Measurements from ENCODE around the gene MLLT1. TPM values are rescaled to one million over a fixed set of nuclear protein-coding genes. Genes with fewer than 3 reads are reported as not detected.
A peak's percentile ranks its signal among the peaks of the same experiment; 100 is the strongest.

MLLT1 gene
- total RNA-seq, 4 donors from 2014 or later = 21.5 to 46.9 (median 33.4) TPM

DNA sequence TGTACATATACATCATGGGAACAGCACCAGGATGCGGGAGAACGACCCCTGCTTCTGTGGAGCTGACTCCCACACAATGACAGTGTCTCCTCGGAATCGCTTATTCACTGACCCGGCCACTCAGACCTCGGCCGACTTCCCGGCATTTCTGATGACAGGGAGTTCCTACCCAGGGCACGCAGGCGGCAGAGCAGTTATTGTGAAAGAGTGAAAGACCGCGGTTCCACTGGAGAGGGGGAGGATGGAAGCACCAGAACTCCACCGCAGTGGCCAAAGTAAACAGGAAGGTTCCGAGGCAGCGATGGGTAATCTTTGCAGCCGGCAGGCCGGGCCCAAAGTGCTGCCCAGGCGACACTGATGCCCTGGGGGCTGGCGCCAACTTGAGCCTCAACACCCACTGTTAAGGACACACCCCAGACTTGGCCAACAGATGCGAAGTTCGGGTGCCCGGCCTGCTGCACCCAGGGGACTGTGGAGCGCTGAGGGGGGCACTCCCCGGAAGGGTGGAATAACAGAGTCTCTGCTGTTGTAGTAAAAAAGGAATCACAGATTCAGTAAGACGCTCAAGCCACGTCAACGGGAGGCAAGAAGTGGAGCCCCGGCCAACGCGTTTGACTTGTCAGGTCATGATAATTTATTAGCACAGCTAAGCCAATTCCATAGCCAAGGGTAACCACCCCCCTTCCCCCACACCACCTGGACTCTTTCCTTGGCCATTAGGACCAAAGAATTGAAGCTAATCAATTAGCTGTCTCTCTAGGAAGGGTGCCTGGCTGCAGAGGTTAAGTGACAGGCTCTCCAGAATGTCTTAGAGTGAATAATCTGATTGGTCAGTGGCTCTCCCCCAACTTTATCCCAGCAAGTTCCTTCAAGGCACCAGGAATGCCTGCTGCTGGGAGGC is 5.8 kb downstream of the MLLT1 start:
- no peaks in the 10 kb centered on the region for H3K27me3 ChIP-seq
- no peaks in the 10 kb centered on the region for H3K9me3 ChIP-seq
- 4% methylated on average over 19 of the region's 30 CpGs for WGBS
- TF ChIP-seq POLR2AphosphoS5 (IDR thresholded peaks at IDR 0.05) = peak; percentile 84
- TF ChIP-seq, protein P1, sequence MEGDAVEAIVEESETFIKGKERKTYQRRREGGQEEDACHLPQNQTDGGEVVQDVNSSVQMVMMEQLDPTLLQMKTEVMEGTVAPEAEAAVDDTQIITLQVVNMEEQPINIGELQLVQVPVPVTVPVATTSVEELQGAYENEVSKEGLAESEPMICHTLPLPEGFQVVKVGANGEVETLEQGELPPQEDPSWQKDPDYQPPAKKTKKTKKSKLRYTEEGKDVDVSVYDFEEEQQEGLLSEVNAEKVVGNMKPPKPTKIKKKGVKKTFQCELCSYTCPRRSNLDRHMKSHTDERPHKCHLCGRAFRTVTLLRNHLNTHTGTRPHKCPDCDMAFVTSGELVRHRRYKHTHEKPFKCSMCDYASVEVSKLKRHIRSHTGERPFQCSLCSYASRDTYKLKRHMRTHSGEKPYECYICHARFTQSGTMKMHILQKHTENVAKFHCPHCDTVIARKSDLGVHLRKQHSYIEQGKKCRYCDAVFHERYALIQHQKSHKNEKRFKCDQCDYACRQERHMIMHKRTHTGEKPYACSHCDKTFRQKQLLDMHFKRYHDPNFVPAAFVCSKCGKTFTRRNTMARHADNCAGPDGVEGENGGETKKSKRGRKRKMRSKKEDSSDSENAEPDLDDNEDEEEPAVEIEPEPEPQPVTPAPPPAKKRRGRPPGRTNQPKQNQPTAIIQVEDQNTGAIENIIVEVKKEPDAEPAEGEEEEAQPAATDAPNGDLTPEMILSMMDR (IDR thresholded peaks at IDR 0.05) = peak in 2 of 3 experiments; percentile 13 to 20
- peak; percentile 64 for TF ChIP-seq EP300 (IDR thresholded peaks at IDR 0.05)
- TF ChIP-seq POLR2A (IDR thresholded peaks at IDR 0.05; ENCODE audit: low read depth) = no peak
- peaks cover 14 to 26% (median 15%) of the 10 kb centered on the region in 4 donors for H3K36me3 ChIP-seq
- intact Hi-C loops (cut with DNase I) = loop anchor here (10.0 kb wide), 1 partner anchor 229 kb away; no protein-coding TSS in a partner anchor
- peak; percentile 97 for DNase-seq (ENCODE audit: extremely low spot score)
- peaks cover 92 to 100% (median 97%) of the 10 kb centered on the region in 4 donors for H3K4me1 ChIP-seq
- H3K4me3 ChIP-seq = peak overlapping the region; percentile 33 to 46 (median 40)
- peak overlapping the region; percentile 85 to 93 (median 89) for H3K27ac ChIP-seq (replicated peaks in 1 of 4)

DNA sequence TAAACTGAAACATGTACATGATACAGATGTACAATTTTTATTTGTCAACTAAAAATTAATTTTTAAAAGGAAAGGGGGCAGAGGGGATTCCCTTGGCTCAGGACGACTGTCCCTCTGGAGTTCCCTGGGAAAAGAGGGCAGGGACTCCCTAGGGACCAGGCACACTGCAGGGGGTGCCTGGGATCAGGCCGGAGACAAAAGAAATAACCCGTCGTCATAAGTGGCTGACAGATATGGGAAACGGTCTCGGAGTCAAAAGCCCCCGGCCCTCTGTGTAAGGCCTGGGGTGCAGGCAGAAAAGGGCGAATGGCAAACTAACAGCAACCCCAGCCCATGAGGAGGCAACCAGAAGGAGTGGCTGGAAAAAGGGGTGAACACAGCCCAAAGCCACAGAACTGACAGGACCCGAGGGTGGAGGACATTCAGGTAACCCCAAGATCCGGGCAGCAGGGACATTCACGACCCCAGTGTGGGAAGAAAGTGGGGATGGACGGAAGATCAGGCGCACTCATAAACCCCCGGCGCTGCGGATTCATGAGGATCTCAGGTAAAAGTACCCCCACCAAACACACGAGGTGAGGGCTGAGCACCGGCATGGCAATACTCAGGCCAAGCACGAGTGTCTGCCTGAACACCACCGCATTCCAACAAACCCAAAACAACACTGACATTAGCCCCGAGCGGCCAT is 6.7 kb downstream of the MLLT1 start:
- intact Hi-C loops (cut with DNase I) = loop anchor here (10.0 kb wide), 1 partner anchor 228 kb away; no protein-coding TSS in a partner anchor
- WGBS = 65% methylated on average over 20 of the region's 22 CpGs
- no peak for DNase-seq (ENCODE audit: extremely low spot score)

GRCh38 chr19:6272411-6272791 is 7.4 kb downstream of the MLLT1 start:
- WGBS = 52% methylated on average over 10 of the region's 11 CpGs
- intact Hi-C loops (cut with DNase I) = loop anchor here (10.0 kb wide), 1 partner anchor 228 kb away; no protein-coding TSS in a partner anchor
- H3K4me1 ChIP-seq = peaks cover 76 to 100% (median 94%) of the 10 kb centered on the region in 4 donors

More for the DNA sequence above, 6.7 kb downstream of the MLLT1 start:
- Histone ChIP-seq H3K27me3 (no peaks in the 10 kb centered on the region), H3K4me3 (peak overlapping the region; percentile 33 to 46 (median 40)), H3K9me3 (no peaks in the 10 kb centered on the region), H3K27ac (replicated peaks in 1 of 4) (peak overlapping the region; percentile 85 to 93 (median 89)), H3K36me3 (peaks cover 17 to 35% (median 22%) of the 10 kb centered on the region in 4 donors), H3K4me1 (peaks cover 83 to 100% (median 94%) of the 10 kb centered on the region in 4 donors)
- no peak for TF ChIP-seq POLR2A (IDR thresholded peaks at IDR 0.05; ENCODE audit: low read depth)

DNA sequence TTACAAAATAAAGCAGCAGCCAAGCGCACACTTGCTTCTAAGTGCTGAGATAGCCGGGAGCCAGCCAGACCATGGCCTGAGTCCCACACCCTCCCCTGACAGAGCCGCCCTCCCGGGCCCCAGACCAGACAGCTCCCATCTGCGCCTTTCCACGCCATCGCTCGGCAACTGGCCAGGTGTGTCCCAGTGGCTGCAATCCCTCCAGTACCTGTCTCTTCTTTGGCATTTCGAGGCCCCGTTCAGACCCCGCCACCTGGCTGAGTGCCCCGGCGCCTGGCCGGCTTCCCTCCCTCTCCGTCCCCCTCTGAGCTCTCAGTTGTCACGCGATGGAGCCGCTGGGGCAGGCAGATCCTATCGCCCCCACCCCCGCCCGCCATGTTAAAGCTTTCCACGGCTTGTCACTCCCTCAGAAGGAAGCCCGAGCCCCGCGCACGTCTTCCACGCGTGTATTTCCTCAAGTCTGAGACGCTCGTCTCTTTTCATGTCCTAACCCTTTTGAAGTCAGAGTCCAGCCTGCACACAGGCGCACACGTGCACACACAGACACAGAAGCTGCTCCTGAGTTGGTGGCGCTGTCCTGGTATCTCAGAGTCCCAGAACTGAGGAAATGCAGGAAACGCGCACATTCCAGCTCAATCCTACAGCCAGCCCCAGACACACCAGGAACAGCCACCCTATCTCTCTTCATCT is 7.9 kb downstream of the MLLT1 start:
- H3K4me1 ChIP-seq = peaks cover 71 to 97% (median 90%) of the 10 kb centered on the region in 4 donors
- peaks cover 17 to 39% (median 31%) of the 10 kb centered on the region in 4 donors for H3K36me3 ChIP-seq
- DNase-seq (ENCODE audit: extremely low spot score) = peak; percentile 96
- intact Hi-C loops (cut with DNase I) = loop anchor here (10.0 kb wide), 1 partner anchor 227 kb away; no protein-coding TSS in a partner anchor
- H3K27me3 ChIP-seq = no peaks in the 10 kb centered on the region
- no peaks in the 10 kb centered on the region for H3K9me3 ChIP-seq
- H3K4me3 ChIP-seq = peak overlapping the region; percentile 39 to 52 (median 44)
- H3K27ac ChIP-seq (replicated peaks in 1 of 4) = peak overlapping the region; percentile 85 to 93 (median 89)
- TF ChIP-seq EP300 (IDR thresholded peaks at IDR 0.05) (no peak), POLR2AphosphoS5 (IDR thresholded peaks at IDR 0.05) (peak in 1 of 2 donors; percentile 30), POLR2A (IDR thresholded peaks at IDR 0.05; ENCODE audit: low read depth) (no peak)
- TF ChIP-seq, protein P1 (IDR thresholded peaks at IDR 0.05) = no peak
- WGBS = 21% methylated on average over 34 of the region's 35 CpGs

More at GRCh38 chr19:6272411-6272791, 7.4 kb downstream of the MLLT1 start:
- TF ChIP-seq, protein P1 (IDR thresholded peaks at IDR 0.05) = no peak
- TF ChIP-seq POLR2AphosphoS5 (IDR thresholded peaks at IDR 0.05) = no peak
- no peak for TF ChIP-seq POLR2A (IDR thresholded peaks at IDR 0.05; ENCODE audit: low read depth)
- no peak for TF ChIP-seq EP300 (IDR thresholded peaks at IDR 0.05)
- Histone ChIP-seq H3K27me3 (no peaks in the 10 kb centered on the region), H3K27ac (replicated peaks in 1 of 4) (peak overlapping the region; percentile 85 to 93 (median 89)), H3K4me3 (peak overlapping the region; percentile 39 to 52 (median 44)), H3K36me3 (peaks cover 17 to 37% (median 27%) of the 10 kb centered on the region in 4 donors), H3K9me3 (no peaks in the 10 kb centered on the region)
- no peak for DNase-seq (ENCODE audit: extremely low spot score)
